ENCODE data around the gene TUG1. TPM values are rescaled to one million over a fixed set of nuclear protein-coding genes. Genes with fewer than 3 reads are reported as not detected.
A peak's percentile ranks its signal among the peaks of the same experiment; 100 is the strongest.

The TUG1 gene
- total RNA-seq, 1 donor from 2014 or later: 114 TPM

DNA sequence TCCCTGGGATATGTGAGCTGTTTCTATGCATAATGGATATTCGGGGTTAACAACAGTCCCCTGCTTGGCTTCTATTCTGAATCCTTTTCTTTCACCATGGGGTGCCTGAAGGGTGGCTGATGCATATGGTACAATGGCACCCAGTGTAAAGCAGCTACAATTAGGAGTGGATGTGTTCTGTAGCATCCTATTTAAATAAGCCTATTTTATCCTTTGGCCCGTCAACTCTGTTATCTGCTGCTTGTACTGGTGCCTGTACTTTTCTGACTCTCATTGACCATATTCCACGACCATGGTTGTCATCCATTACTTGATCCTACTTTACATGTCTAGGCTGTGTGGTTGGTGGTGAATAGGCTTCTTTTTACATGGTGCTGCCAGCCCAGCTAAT lies 1.3 kb downstream of the TUG1 start:
- no peak overlapping the region for H3K27ac Mint-ChIP-seq (ENCODE audit: unreplicated experiment)
- peaks cover 47% of the 10 kb centered on the region for H3K9me3 Mint-ChIP-seq
- H3K4me1 Mint-ChIP-seq: peaks cover 41% of the 10 kb centered on the region
- peaks cover 3% of the 10 kb centered on the region for H3K27me3 Mint-ChIP-seq (ENCODE audit: low read depth)
- TF ChIP-seq, protein P1, sequence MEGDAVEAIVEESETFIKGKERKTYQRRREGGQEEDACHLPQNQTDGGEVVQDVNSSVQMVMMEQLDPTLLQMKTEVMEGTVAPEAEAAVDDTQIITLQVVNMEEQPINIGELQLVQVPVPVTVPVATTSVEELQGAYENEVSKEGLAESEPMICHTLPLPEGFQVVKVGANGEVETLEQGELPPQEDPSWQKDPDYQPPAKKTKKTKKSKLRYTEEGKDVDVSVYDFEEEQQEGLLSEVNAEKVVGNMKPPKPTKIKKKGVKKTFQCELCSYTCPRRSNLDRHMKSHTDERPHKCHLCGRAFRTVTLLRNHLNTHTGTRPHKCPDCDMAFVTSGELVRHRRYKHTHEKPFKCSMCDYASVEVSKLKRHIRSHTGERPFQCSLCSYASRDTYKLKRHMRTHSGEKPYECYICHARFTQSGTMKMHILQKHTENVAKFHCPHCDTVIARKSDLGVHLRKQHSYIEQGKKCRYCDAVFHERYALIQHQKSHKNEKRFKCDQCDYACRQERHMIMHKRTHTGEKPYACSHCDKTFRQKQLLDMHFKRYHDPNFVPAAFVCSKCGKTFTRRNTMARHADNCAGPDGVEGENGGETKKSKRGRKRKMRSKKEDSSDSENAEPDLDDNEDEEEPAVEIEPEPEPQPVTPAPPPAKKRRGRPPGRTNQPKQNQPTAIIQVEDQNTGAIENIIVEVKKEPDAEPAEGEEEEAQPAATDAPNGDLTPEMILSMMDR (conservative IDR thresholded peaks at IDR 0.05): no peak
- H3K4me3 Mint-ChIP-seq: peak overlapping the region; percentile 98
- no peak for DNase-seq (ENCODE audit: low read depth, low spot score)
- peaks cover 88% of the 10 kb centered on the region for H3K36me3 Mint-ChIP-seq (ENCODE audit: low read depth)

DNA sequence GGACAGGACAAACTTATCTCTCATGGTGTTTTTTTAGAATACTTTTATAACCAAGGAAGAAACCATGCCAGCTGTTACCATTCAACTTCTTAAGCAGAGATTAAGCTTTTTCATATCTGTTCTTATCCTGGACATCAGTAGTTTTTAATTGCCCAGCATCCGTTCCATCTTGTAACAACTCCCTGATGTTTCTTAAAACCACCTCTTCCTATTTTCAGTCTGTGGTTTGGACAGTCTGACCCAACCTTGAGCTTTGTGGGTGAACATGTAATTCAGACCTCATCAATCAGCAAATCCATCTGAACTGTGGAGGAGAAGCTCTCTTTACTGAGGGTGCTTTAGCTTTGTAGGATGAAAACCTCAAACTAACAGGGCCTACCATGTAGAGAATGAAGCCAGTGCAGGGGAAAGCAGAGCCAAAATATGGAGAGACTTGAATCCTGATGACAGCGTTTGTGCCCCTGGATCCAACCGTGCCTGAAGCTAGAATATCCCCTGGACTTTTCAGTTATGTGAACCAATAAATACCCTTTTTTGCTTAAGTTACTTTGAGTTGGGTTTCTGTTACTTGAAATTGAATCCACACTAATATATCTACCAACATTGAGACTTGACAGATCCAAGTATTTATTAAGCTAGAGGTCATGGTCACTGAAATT lies 9.4 kb downstream of the TUG1 start:
- Mint-ChIP-seq H3K27me3 (ENCODE audit: low read depth) (no peaks in the 10 kb centered on the region), H3K27ac (ENCODE audit: unreplicated experiment) (no peak overlapping the region), H3K4me1 (no peaks in the 10 kb centered on the region), H3K36me3 (ENCODE audit: low read depth) (peaks cover 86% of the 10 kb centered on the region), H3K4me3 (no peak overlapping the region), H3K9me3 (peaks cover 58% of the 10 kb centered on the region)
- DNase-seq (ENCODE audit: low read depth, low spot score): no peak
- TF ChIP-seq, protein P1 (conservative IDR thresholded peaks at IDR 0.05): no peak

DNA sequence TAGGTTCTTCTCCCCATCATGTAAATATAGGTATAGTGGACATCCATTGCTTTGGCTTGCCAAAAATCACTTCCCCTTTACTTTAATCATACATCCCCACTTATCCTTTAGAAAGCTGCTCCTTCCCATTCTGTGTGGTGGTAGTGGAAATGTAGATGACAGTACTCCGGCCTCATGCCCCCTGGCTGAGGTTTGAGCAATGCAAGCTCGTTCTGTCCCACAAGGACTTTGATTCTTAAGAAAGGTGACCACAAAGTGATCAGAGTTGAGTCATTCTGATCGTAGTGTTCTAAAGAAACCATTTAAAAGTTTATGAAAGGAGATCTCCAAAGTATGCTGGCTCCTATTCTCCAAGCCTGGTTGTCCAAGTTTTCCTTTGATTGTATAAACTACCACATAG lies 10.9 kb downstream of the TUG1 start:
- no peak overlapping the region for H3K27ac Mint-ChIP-seq (ENCODE audit: unreplicated experiment)

DNA sequence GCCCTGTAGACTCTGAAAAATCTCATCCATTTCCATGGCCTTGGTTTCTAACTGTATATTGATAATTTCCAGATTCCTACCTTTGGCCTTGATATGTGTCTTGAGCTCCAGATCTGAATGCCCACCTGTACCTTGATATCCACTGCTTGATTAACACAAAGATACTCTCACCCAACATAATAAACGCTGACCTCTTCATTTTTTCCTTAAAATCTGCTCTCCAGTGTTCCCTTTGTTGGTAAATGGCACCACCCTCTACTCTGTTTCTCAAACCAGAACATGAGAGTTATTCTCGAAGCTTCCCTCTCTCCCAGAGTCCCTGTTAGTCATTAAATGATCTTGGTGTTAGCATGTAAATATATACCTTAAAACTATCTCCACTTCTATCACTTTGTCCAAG lies 13.4 kb downstream of the TUG1 start:
- no peaks in the 10 kb centered on the region for H3K27me3 Mint-ChIP-seq (ENCODE audit: low read depth)
- no peak overlapping the region for H3K4me3 Mint-ChIP-seq
- H3K36me3 Mint-ChIP-seq (ENCODE audit: low read depth): peaks cover 62% of the 10 kb centered on the region
- peaks cover 39% of the 10 kb centered on the region for H3K9me3 Mint-ChIP-seq
- no peak overlapping the region for H3K27ac Mint-ChIP-seq (ENCODE audit: unreplicated experiment)
- H3K4me1 Mint-ChIP-seq: no peaks in the 10 kb centered on the region
- TF ChIP-seq, protein P1 (conservative IDR thresholded peaks at IDR 0.05): no peak
- no peak for DNase-seq (ENCODE audit: low read depth, low spot score)

More for the DNA sequence above, 10.9 kb downstream of the TUG1 start:
- Mint-ChIP-seq H3K4me3 (no peak overlapping the region), H3K27me3 (ENCODE audit: low read depth) (no peaks in the 10 kb centered on the region), H3K9me3 (peaks cover 56% of the 10 kb centered on the region), H3K4me1 (no peaks in the 10 kb centered on the region), H3K36me3 (ENCODE audit: low read depth) (peaks cover 84% of the 10 kb centered on the region)
- DNase-seq (ENCODE audit: low read depth, low spot score): no peak
- TF ChIP-seq, protein P1 (conservative IDR thresholded peaks at IDR 0.05): no peak

DNA sequence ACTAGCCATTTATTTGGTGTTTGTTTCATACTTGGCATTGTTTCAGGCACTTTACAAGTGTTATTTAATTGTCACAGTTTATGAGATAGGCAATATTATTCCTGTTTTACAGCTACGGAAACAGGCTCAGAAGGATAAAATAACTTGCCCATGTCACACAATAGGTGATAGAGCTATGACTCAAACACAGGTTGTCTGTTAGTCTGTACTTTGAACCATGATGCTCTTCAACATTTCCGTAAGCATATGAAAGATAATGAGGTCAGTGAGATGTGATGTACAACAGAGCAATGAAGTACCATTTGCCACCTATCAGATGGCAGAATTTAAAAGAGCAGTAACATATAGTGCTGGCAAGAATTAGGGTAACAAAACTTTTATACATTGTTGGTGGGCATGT lies 15.3 kb downstream of the TUG1 start:
- no peaks in the 10 kb centered on the region for H3K4me1 Mint-ChIP-seq
- H3K4me3 Mint-ChIP-seq: no peak overlapping the region
- H3K9me3 Mint-ChIP-seq: peaks cover 27% of the 10 kb centered on the region
- no peak for DNase-seq (ENCODE audit: low read depth, low spot score)
- H3K27ac Mint-ChIP-seq (ENCODE audit: unreplicated experiment): no peak overlapping the region
- TF ChIP-seq, protein P1 (conservative IDR thresholded peaks at IDR 0.05): no peak
- H3K27me3 Mint-ChIP-seq (ENCODE audit: low read depth): no peaks in the 10 kb centered on the region
- peaks cover 46% of the 10 kb centered on the region for H3K36me3 Mint-ChIP-seq (ENCODE audit: low read depth)
